Ovary (tissue), 3 donors: ENCODE measurements around the gene EIF3A.

Experiments
- CTCF ChIP-seq, 3 donors: fragments of 450-650 bp in 2 of 3; fragments of 200-600 bp in 1 of 3; IDR thresholded peaks; one replicate each; pipeline versions ENCODE4 v1.5.1 to v1.8.0; 2016 to 2022; ENCODE audit warnings: antibody characterized with exemption in 3 of 3, mild to moderate bottlenecking in 1 of 3
- EP300 ChIP-seq: sonication (generic); formaldehyde crosslinking; IDR thresholded peaks from one replicate; pipeline ENCODE4 v1.6.1; 2017; ENCODE audit warnings: antibody characterized with exemption
- POLR2A ChIP-seq: fragments of 450-650 bp; IDR thresholded peaks from one replicate; pipeline ENCODE4 v1.6.1; 2017; ENCODE audit warnings: antibody characterized with exemption, mild to moderate bottlenecking, moderate library complexity
- donor health status: DM: no; HTN: no; CAD: no.

- TF ChIP-seq EP300 (no peak), POLR2A (no peak), CTCF (IDR thresholded peaks at IDR 0.05) (no peak)
Observed at GRCh38 chr10:118992496-118992895, 88.1 kb downstream of the EIF3A start.
